ENCODE data around the gene LELP1.

GRCh38 chr1:153190373-153190772 lies 12.9 kb upstream of the LELP1 start:
- TF ChIP-seq CTCF (IDR thresholded peaks at IDR 0.05 in 8 of 11, conservative IDR thresholded peaks at IDR 0.05 in 3 of 11) (no peak), POLR2A (IDR thresholded peaks at IDR 0.05) (no peak), POLR2AphosphoS5 (IDR thresholded peaks at IDR 0.05) (no peak)
